NT2/D1 (cell line): ENCODE data around the gene ZNF787.

ENCODE experiments used
- SUZ12 ChIP-seq: IDR thresholded peaks from 2 replicates; pipeline ENCODE4 v1.6.1; 2011; ENCODE audit not compliant: insufficient read length, insufficient read depth; ENCODE audit errors: extremely low read depth
- YY1 ChIP-seq: IDR thresholded peaks from 2 replicates; pipeline ENCODE4 v1.6.1; 2011; ENCODE audit not compliant: insufficient read length, insufficient read depth
- ZNF274 ChIP-seq: IDR thresholded peaks from 2 replicates; pipeline ENCODE4 v1.6.1; 2011; ENCODE audit warnings: mild to moderate bottlenecking, low read depth, low read length

DNA sequence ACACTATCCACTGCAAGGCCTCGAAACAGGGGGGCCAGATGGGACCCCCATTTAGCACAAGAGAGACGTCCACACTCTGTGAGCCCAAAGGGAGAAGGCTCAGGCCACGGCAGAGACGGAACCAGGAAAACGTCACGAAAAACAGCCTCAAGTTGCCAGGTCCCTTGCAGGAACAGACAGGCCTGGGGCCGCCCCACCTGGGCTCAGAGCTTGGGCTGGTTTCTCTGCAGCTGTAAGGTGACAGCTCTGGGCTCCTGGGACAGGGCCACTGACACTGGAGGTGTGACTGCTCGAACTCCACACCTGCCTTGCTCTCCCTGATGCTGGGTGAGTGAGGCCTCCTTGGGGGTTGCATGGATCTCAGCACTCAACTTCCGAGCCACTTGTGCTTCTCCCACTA lies 3.2 kb downstream of the ZNF787 start:
- no peak for TF ChIP-seq ZNF274
- TF ChIP-seq SUZ12: no peak
- TF ChIP-seq YY1: no peak
